ENCODE data around the gene AQP3.

DNA sequence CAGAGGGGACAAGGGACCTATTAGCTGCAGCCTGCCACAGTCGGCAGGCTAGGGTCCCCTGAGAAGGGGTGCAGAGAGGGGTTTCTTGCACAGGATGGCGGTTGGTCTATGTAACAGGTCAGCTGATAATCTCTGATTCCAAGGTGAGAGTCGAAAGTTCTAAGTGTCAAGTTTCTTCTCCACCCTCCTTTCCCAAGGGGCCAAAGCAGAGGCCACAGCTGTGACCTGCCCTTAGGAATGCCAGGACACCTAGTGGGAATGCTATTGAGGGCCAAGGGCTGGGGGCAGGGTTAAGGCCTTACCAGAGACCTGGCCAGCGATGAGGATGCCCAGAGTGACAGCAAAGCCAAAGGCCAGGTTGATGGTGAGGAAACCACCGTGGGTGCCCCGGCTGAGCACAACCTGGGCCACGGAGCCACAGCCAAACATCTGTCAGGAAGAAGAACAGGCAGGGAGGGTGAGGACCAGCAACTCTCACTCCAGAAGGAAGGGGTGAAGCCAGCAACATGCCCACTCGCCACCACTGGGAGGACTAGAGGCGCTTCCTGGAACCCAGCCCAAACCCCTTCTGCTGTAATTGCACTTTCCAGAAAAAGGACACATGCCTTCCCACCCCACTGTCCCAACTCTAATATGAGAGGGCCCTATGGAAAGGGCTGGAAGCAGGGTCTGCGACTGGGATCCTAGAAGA, 3.8 kb downstream of the AQP3 start:
- TF ChIP-seq CTCF (conservative IDR thresholded peaks at IDR 0.05; ENCODE audit: low read depth, low read length) (no peak), POLR2A (IDR thresholded peaks at IDR 0.05; ENCODE audit: low read depth, low read length) (no peak), RAD21 (IDR thresholded peaks at IDR 0.05; ENCODE audit: low read length) (no peak), MAFK (IDR thresholded peaks at IDR 0.05; ENCODE audit: low read depth, low read length) (no peak)
- TF ChIP-seq, protein P1, sequence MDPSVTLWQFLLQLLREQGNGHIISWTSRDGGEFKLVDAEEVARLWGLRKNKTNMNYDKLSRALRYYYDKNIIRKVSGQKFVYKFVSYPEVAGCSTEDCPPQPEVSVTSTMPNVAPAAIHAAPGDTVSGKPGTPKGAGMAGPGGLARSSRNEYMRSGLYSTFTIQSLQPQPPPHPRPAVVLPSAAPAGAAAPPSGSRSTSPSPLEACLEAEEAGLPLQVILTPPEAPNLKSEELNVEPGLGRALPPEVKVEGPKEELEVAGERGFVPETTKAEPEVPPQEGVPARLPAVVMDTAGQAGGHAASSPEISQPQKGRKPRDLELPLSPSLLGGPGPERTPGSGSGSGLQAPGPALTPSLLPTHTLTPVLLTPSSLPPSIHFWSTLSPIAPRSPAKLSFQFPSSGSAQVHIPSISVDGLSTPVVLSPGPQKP (IDR thresholded peaks at IDR 0.05; ENCODE audit: borderline replicate concordance, low read depth, low read length) = no peak
